Neural cell (in vitro differentiated cells): ENCODE results near the gene DHX36. TPM values are rescaled to one million over a fixed set of nuclear protein-coding genes. Genes with fewer than 3 reads are reported as not detected.

Experiments used
- H2AFZ ChIP-seq: fragments of 200-600, 300-800 bp; sonication (generic), shearing (Covaris generic); 2 replicates; pipeline ENCODE4 v1.6.0; 2014; ENCODE audit warnings: low read depth, mild to moderate bottlenecking, antibody characterized with exemption, low read length, moderate library complexity
- H3F3A ChIP-seq: fragments of 200-600 bp; shearing (Covaris generic); 2 replicates; pipeline ENCODE4 v1.6.1; 2016; ENCODE audit warnings: mild to moderate bottlenecking, moderate library complexity, mixed read lengths, antibody characterized with exemption, low read length; ENCODE audit not compliant: insufficient read depth, poor library complexity, severe bottlenecking
- H3K27ac ChIP-seq: fragments of 200-600, 300-800 bp; sonication (generic), shearing (Covaris generic); 2 replicates; pipeline ENCODE4 v1.5.1; 2014; ENCODE audit warnings: mild to moderate bottlenecking, low read length, moderate library complexity
- H3K27me3 ChIP-seq: fragments of 300-800, 200-600 bp; sonication (generic), shearing (Covaris generic); 2 replicates; pipeline ENCODE4 v1.6.0; 2014; ENCODE audit warnings: mild to moderate bottlenecking, low read depth, low read length, moderate library complexity; ENCODE audit not compliant: insufficient read depth
- H3K36me3 ChIP-seq: fragments of 300-800, 200-600 bp; sonication (generic), shearing (Covaris generic); 2 replicates; pipeline ENCODE4 v1.5.1; 2014; ENCODE audit warnings: mild to moderate bottlenecking, antibody characterized with exemption, low read length, moderate library complexity; ENCODE audit not compliant: insufficient read depth
- H3K4me2 ChIP-seq: fragments of 300-800, 200-600 bp; sonication (generic), shearing (Covaris generic); 2 replicates; pipeline ENCODE4 v1.6.0; 2014; ENCODE audit warnings: mild to moderate bottlenecking, low read length
- H3K4me3 ChIP-seq: fragments of 300-800, 200-600 bp; sonication (generic), shearing (Covaris generic); 2 replicates; pipeline ENCODE4 v1.5.1; 2014; ENCODE audit warnings: mild to moderate bottlenecking, low read length, moderate library complexity
- H3K79me2 ChIP-seq: fragments of 200-600 bp; shearing (Covaris generic); replicated peaks from 2 replicates; pipeline ENCODE4 v1.6.0; 2014; ENCODE audit warnings: mild to moderate bottlenecking, low read length, moderate library complexity; ENCODE audit not compliant: insufficient read depth
- H3K9ac ChIP-seq: fragments of 300-800, 200-600 bp; sonication (generic), shearing (Covaris generic); 2 replicates; pipeline ENCODE4 v1.6.1; 2016; ENCODE audit warnings: mild to moderate bottlenecking, low read length, mixed read lengths
- H3K9me2 ChIP-seq: fragments of 200-600 bp; shearing (Covaris generic); 2 replicates; pipeline ENCODE4 v1.6.1; 2016; ENCODE audit warnings: mild to moderate bottlenecking, low read length, mixed read lengths; ENCODE audit not compliant: insufficient read depth
- H3K9me3 ChIP-seq: fragments of 200-600, 300-800 bp; sonication (generic), shearing (Covaris generic); 2 replicates; pipeline ENCODE4 v1.6.1; 2016; ENCODE audit warnings: mild to moderate bottlenecking, mixed run types, low read length, moderate library complexity, mixed read lengths
- H4K20me1 ChIP-seq: fragments of 200-600 bp; shearing (Covaris generic); 2 replicates; pipeline ENCODE4 v1.6.1; 2016; ENCODE audit warnings: mild to moderate bottlenecking, mixed run types; ENCODE audit not compliant: insufficient read depth
- EP300 ChIP-seq: fragments of 450-650 bp; conservative IDR thresholded peaks from 2 replicates; pipeline ENCODE4 v1.6.1; 2014; ENCODE audit warnings: antibody characterized with exemption, mild to moderate bottlenecking, moderate library complexity; ENCODE audit not compliant: poor library complexity, severe bottlenecking
- EZH2 ChIP-seq: fragments of 200-600, 300-800 bp; shearing (Covaris generic), sonication (generic); IDR thresholded peaks from 2 replicates; pipeline ENCODE4 v1.6.1; 2014; ENCODE audit warnings: antibody characterized with exemption, low read length, borderline replicate concordance, mild to moderate bottlenecking; ENCODE audit not compliant: insufficient read depth, poor library complexity, severe bottlenecking
- MXI1 ChIP-seq: fragments of 450-650 bp; conservative IDR thresholded peaks from 2 replicates; pipeline ENCODE4 v1.6.1; 2014; ENCODE audit warnings: antibody characterized with exemption, mild to moderate bottlenecking; ENCODE audit not compliant: poor library complexity, severe bottlenecking
- POLR2AphosphoS5 ChIP-seq: IDR thresholded peaks from 2 replicates; pipeline ENCODE4 v1.6.1; 2012
- RAD21 ChIP-seq: fragments of 450-650 bp; conservative IDR thresholded peaks from 2 replicates; pipeline ENCODE4 v1.6.1; 2014; ENCODE audit warnings: antibody characterized with exemption, mild to moderate bottlenecking, moderate library complexity
- SMC3 ChIP-seq: fragments of 450-650 bp; conservative IDR thresholded peaks from 2 replicates; pipeline ENCODE4 v1.6.1; 2014; ENCODE audit warnings: antibody characterized with exemption, mild to moderate bottlenecking, moderate library complexity; ENCODE audit not compliant: poor library complexity
- TAF1 ChIP-seq: IDR thresholded peaks from 2 replicates; pipeline ENCODE4 v1.6.1; 2012; ENCODE audit warnings: low read depth
- polyA minus RNA-seq: library from RNA; depleted of rRNA, polyadenylated mRNA; stranded (reverse); fragments of >200 nt; gene quantifications from 2 replicates; pipeline ENCODE4 v1.2.3, GENCODE V29; 2014
- polyA plus RNA-seq: library from polyadenylated mRNA; depleted of rRNA; stranded (reverse); fragments of >200 nt; gene quantifications from 2 replicates; pipeline ENCODE4 v1.2.3, GENCODE V29; 2014
- TF ChIP-seq, protein P1 (sequence below): IDR thresholded peaks from 2 replicates; pipeline ENCODE4 v1.6.1; 2012; ENCODE audit warnings: borderline replicate concordance
- TF ChIP-seq, protein P2 (sequence below): fragments of 450-650 bp; IDR thresholded peaks from 2 replicates; pipeline ENCODE4 v1.5.1; 2014; ENCODE audit warnings: antibody characterized with exemption, mild to moderate bottlenecking, moderate library complexity; ENCODE audit not compliant: poor library complexity, severe bottlenecking

DHX36 gene, protein sequence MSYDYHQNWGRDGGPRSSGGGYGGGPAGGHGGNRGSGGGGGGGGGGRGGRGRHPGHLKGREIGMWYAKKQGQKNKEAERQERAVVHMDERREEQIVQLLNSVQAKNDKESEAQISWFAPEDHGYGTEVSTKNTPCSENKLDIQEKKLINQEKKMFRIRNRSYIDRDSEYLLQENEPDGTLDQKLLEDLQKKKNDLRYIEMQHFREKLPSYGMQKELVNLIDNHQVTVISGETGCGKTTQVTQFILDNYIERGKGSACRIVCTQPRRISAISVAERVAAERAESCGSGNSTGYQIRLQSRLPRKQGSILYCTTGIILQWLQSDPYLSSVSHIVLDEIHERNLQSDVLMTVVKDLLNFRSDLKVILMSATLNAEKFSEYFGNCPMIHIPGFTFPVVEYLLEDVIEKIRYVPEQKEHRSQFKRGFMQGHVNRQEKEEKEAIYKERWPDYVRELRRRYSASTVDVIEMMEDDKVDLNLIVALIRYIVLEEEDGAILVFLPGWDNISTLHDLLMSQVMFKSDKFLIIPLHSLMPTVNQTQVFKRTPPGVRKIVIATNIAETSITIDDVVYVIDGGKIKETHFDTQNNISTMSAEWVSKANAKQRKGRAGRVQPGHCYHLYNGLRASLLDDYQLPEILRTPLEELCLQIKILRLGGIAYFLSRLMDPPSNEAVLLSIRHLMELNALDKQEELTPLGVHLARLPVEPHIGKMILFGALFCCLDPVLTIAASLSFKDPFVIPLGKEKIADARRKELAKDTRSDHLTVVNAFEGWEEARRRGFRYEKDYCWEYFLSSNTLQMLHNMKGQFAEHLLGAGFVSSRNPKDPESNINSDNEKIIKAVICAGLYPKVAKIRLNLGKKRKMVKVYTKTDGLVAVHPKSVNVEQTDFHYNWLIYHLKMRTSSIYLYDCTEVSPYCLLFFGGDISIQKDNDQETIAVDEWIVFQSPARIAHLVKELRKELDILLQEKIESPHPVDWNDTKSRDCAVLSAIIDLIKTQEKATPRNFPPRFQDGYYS
- polyA plus RNA-seq: 178 and 189 TPM in 2 replicates
- polyA minus RNA-seq: 263 and 285 TPM in 2 replicates

DNA sequence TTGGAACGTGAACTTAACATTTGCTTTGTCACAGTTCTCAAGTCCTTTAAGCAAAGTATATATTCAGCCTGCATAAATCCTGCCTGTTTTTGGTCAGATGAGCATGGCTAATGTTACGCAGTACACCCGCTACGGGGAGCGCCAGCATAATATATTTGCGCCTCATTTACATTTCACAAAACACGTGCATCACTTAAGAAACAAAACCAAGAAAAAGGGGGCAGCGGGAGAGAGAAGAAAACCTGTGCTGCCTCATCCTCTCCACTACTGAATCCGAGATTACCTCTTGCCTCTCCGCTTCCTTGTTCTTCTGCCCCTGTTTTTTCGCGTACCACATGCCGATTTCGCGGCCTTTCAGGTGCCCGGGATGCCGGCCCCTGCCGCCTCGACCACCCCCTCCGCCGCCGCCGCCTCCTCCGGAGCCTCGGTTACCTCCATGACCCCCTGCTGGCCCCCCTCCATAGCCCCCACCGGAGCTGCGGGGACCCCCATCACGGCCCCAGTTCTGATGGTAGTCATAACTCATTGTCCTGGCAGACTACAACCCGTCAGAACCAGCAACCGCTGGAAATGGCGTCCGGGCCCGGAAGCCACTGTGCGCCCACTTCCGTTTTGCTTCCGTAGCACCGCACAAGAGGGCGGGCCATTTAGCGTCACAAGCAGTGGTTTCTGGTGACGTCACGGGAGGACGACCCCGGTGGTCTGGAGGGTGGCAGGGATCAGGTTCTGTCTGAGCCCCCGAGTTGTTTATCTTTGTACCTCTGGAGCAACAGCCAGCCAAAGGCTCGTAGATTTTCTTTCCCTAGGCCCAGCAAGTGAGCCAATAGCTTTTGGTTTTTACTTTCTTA lies at the start of gene DHX36:
Gene DHX36 (minus strand): TSS at position 597 of the 848 bp plus-strand sequence. CDS start 71 bp downstream, at position 526.
- Histone ChIP-seq H2AFZ (peak within 1 kb of the TSS; percentile 80), H3F3A (no peaks in the 10 kb centered on the region), H3K27me3 (no peaks in the 10 kb centered on the region), H3K9me2 (no peaks in the 10 kb centered on the region), H4K20me1 (peaks cover 8% of the 10 kb centered on the region), H3K9me3 (no peaks in the 10 kb centered on the region), H3K79me2 (peaks cover 48% of the 10 kb centered on the region), H3K36me3 (no peaks in the 10 kb centered on the region), H3K9ac (peak within 1 kb of the TSS; percentile 97), H3K27ac (peak within 1 kb of the TSS; percentile 98), H3K4me2 (no peak within 1 kb of the TSS), H3K4me3 (peak within 1 kb of the TSS; percentile 74)
- TF ChIP-seq, protein P1, sequence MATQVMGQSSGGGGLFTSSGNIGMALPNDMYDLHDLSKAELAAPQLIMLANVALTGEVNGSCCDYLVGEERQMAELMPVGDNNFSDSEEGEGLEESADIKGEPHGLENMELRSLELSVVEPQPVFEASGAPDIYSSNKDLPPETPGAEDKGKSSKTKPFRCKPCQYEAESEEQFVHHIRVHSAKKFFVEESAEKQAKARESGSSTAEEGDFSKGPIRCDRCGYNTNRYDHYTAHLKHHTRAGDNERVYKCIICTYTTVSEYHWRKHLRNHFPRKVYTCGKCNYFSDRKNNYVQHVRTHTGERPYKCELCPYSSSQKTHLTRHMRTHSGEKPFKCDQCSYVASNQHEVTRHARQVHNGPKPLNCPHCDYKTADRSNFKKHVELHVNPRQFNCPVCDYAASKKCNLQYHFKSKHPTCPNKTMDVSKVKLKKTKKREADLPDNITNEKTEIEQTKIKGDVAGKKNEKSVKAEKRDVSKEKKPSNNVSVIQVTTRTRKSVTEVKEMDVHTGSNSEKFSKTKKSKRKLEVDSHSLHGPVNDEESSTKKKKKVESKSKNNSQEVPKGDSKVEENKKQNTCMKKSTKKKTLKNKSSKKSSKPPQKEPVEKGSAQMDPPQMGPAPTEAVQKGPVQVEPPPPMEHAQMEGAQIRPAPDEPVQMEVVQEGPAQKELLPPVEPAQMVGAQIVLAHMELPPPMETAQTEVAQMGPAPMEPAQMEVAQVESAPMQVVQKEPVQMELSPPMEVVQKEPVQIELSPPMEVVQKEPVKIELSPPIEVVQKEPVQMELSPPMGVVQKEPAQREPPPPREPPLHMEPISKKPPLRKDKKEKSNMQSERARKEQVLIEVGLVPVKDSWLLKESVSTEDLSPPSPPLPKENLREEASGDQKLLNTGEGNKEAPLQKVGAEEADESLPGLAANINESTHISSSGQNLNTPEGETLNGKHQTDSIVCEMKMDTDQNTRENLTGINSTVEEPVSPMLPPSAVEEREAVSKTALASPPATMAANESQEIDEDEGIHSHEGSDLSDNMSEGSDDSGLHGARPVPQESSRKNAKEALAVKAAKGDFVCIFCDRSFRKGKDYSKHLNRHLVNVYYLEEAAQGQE: peak; percentile 92
- TF ChIP-seq SMC3: peak; percentile 51
- TF ChIP-seq EP300: peak; percentile 70
- TF ChIP-seq MXI1: peak; percentile 95
- peak; percentile 52 for TF ChIP-seq RAD21
- TF ChIP-seq POLR2AphosphoS5: peak; percentile 98
- no peak for TF ChIP-seq EZH2
- TF ChIP-seq, protein P2, sequence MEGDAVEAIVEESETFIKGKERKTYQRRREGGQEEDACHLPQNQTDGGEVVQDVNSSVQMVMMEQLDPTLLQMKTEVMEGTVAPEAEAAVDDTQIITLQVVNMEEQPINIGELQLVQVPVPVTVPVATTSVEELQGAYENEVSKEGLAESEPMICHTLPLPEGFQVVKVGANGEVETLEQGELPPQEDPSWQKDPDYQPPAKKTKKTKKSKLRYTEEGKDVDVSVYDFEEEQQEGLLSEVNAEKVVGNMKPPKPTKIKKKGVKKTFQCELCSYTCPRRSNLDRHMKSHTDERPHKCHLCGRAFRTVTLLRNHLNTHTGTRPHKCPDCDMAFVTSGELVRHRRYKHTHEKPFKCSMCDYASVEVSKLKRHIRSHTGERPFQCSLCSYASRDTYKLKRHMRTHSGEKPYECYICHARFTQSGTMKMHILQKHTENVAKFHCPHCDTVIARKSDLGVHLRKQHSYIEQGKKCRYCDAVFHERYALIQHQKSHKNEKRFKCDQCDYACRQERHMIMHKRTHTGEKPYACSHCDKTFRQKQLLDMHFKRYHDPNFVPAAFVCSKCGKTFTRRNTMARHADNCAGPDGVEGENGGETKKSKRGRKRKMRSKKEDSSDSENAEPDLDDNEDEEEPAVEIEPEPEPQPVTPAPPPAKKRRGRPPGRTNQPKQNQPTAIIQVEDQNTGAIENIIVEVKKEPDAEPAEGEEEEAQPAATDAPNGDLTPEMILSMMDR: peak; percentile 54
- peak; percentile 67 for TF ChIP-seq TAF1
